Tibial nerve (tissue), 3 donors: ENCODE data around the gene ACKR2.

ENCODE experiments used
- CTCF ChIP-seq, 5 experiments: fragments of 200-600 bp in 3 of 5; fragments of 450-650 bp in 2 of 5; sonication (generic) in 3 of 5; IDR thresholded peaks; one replicate each; pipeline ENCODE4 v1.5.1; 2016 to 2019; ENCODE audit warnings: antibody characterized with exemption in 5 of 5, mild to moderate bottlenecking in 3 of 5, moderate library complexity in 2 of 5
- POLR2A ChIP-seq, 2 donors: fragments of 450-650 bp; IDR thresholded peaks; one replicate each; pipeline ENCODE4 v1.6.1; 2017; ENCODE audit warnings: antibody characterized with exemption in 2 of 2, mild to moderate bottlenecking in 2 of 2, moderate library complexity in 2 of 2

DNA sequence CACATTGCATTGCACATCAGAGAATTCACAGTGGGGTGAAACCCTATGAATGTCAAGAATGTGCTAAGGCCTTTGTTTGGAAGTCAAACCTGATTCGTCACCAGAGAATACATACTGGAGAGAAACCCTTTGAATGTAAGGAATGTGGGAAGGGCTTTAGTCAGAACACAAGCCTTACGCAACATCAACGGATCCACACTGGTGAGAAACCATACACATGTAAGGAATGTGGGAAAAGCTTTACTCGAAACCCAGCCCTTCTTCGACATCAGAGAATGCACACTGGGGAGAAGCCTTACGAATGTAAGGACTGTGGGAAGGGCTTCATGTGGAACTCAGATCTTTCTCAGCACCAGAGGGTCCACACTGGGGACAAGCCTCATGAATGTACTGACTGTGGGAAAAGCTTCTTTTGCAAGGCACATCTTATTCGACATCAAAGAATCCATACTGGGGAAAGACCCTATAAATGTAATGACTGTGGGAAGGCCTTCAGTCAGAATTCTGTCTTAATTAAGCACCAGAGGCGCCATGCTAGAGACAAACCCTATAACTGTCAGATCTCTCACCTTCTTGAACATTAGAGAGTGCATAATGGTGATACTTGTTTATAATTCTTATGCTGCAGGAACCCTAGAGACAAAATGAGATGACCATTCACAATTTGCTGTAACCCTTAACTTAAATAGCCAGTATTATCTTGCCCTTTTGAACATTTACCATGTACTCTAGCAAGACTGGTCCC, 105.7 kb downstream of the ACKR2 start:
- TF ChIP-seq POLR2A (IDR thresholded peaks at IDR 0.05) (no peak), CTCF (IDR thresholded peaks at IDR 0.05) (no peak)
